GM12892 (cell line): ENCODE measurements around the gene AHCTF1.

Experiments used
- POLR2A ChIP-seq: IDR thresholded peaks from 2 replicates; pipeline ENCODE4 v1.6.1; 2011; ENCODE audit warnings: low read depth, low read length, control low read depth
- TAF1 ChIP-seq: IDR thresholded peaks from 2 replicates; pipeline ENCODE4 v1.6.1; 2011; ENCODE audit warnings: low read depth, mild to moderate bottlenecking, control low read depth, low read length, borderline replicate concordance

DNA sequence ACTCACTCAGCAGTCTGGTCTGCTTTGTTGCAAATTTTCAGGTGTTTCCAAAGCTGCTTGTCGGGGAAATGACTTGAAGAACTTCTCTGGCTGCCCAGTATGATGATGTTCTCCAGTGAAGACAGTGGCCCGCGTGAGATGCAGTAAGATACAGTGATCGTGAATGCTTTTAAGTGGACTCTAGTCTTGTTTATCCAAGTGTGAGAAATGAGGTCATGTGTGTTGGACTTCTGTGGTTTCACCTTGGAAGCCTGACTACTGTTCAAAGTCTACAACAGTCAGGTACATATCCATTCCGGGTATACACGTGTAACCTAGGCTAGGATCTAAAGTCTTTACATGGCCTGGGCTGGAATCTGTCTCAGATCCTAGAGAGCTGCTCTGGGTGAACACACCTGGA, 47.0 kb upstream of the AHCTF1 start:
- TF ChIP-seq POLR2A (no peak), TAF1 (no peak)
